HG03103 (cell line): ENCODE data around the gene CYP46A1.

ENCODE experiments used
- ATAC-seq: cut with Tn5 transposase; IDR thresholded peaks from one replicate; pipeline ENCODE4 v1.9.1; 2021; ENCODE audit warnings: low read depth; ENCODE audit not compliant: unreplicated experiment

CYP46A1 gene

DNA sequence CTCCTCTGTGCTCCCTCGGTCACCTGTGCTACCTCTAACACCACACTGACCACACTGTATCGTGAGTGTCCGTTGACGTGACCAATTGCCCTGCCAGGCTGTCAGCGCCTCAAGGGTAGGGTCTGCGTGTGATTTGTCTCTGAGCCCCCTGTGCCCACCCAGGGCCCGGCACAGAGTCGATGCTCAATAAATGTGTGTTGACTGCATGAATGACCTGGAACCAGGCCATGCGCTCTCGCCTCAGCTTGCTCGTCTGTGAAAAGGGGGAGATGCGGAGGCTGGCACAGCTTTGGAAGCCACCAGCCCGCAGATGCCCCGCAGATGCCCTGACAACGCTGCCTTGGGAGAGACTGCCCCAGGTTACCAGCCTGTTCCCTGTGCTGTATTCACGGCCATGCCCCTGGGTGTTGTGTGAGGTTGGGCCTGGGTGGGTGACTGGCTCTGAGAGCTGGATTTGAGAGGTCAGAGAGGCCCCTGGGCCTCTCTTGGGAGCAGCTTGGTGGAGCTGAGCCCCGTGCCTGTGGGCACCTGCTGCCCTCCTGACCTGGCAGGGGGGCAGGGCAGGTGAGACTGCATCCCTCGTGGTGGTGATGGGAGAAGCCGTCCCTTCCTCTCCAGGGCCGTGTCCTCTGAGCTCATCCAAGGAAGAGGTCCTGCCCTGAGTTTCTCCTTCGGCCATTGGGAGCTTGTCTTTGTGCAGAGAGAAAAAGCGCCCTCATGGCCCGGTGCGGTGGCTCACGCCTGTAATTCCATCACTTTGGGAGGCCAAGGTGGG is 43.2 kb downstream of the CYP46A1 start:
- no peak for ATAC-seq

- no peak for ATAC-seq
These were observed 44.3 kb downstream of the CYP46A1 start for GRCh38 chr14:99728231-99728920.

DNA sequence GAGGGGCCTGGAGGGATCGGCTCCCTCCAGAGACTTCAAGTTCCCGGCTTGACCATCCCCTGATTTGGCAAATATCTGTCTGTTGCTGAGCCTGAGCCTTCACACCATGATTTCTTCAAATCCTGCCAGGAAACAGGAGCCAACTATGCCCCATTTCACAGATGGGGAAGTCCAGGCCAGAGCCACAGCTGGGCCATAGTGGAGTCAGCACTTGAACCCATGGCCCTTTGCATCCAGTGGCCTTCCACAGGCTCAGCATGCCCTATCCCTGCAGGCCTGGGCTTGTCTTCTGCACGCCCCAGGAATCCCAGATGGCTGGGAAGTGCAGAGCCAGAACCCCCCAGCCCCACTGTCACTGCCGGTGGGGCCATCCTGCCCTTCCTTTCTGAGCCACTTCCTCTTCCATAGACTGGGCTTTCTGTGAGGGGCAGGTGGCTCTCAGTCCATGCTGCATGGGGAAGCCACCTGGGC is 44.9 kb downstream of the CYP46A1 start:
- no peak for ATAC-seq

DNA sequence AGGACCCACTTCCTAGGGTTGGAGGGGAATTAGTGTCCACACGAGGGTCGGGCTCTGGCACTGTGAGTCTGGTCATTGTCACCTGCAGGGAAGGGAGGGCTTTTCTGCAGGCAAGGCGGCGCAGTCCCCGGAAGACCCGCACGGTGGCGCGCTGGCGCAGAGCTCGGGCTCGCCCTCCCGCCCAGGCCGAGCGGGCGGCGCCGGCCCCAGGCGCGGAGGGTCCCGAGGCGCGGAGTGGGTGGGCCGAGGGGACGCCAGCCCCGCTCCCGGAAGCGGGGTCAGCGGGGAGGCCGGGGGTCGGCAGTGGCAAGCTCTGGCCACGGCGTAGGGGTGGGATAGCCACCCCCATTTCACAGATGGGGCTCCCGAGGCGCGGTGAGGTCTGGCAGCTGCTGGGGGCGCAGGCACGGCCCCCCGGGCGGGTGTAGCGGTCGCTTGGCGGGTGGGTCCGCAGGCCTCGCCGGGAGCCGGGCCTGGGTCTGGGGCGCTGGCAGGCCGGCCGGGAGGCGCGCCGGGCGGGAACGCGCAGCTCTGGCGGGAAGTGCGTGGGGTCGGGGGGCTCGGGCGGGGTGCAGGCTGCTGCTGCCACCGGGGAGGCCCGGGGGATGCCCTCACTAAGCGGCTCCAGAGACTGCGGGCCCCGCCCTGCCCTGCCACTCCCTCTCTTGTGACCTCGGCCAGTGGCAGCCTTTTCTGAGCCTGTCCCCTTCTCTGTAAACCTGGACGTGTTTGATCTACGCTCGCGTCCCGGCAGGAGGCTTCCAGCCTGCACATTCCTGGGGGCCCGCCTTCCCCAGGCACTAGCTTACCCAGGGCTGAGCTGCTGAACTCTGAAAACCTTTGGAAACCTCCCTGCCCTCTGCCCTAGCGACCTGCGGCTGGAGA is 46.1 kb downstream of the CYP46A1 start:
- peak; percentile 76 for ATAC-seq

GRCh38 chr14:99730876-99731546 is 46.9 kb downstream of the CYP46A1 start:
- ATAC-seq = no peak

- ATAC-seq = no peak
These were observed 47.7 kb downstream of the CYP46A1 start for GRCh38 chr14:99731547-99732435.

DNA sequence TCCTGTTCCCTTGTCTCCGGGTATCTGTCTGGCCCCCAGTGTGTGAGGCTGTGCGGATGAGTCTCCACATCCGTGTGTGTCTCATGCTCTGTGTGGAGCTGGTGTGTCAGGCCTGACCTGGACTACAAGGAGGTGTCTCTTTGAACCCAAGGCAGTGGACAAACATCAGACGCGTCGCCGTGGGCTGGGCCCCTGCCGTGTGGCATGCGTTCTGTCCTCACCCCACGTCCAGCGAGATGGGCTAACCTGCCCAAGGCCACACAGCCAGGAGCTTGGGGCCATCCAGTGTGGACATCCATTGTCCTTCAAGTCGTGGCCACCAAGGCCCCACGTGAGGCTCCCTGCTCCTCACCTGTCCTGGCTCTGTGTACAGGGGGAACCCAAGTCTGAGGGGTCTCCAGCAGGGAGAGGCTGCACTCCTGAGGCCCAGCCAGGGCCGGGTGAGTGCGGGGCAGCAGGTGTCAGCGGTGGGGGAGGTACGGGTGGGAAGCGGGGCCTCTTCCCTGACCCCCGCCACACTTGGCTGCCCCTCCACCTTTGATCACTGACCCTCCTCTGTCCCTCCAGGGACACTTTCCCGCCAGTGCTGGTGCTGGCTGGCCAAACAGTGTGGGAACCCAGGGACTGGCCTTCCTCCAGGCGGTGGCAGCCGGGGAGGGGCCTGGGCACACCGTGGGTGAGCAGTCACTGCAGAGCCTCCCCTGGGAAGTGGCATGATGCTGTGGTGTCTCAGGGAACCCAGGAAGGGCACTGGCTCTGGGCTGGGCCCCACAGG is 48.5 kb downstream of the CYP46A1 start:
- no peak for ATAC-seq

- ATAC-seq = no peak
These were observed 49.1 kb downstream of the CYP46A1 start for GRCh38 chr14:99733211-99733539.

DNA sequence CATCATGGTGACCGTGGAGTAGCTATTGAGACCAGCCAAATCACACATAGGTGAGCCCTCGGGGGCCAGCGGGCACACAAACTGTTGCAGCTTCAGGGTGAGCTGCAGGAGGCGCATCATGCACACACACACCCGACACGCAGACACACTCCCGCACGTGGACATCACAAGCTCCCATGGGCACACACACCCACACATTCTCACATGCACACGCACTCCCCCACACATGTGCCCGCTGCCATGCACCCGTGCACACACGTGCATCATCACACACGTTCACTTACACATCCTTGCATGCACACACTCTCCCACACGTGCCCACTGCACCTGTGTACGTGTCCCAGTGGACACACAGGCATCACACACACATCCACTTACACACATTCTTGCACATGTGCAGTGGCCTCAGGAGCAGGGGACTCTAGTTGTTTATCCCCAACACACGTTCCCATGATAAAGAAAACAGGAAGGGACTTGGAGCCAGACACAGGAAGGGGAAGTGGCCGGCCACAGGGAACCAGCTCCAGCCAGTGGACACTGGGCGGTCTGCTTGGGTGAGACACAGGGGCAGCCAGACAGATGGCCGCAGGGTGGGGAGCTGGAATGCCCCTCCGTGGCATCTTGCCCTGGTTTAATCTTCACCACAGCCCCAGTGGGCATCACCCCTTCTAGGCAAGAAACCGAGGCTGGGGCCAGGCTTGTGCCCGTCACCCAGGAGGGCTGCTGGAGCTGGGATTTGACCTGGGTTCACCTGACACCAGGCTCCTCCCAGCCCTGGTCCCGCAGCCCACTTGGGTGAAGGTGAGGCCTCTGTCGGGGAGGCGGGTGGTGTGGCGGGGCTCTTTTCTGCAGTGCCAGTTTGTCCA is 49.7 kb downstream of the CYP46A1 start:
- no peak for ATAC-seq

- ATAC-seq = no peak
These were observed 50.4 kb downstream of the CYP46A1 start for GRCh38 chr14:99734406-99735051.

GRCh38 chr14:99735189-99736135 is 51.4 kb downstream of the CYP46A1 start:
- no peak for ATAC-seq

GRCh38 chr14:99736603-99737371 is 52.7 kb downstream of the CYP46A1 start:
- ATAC-seq = no peak

DNA sequence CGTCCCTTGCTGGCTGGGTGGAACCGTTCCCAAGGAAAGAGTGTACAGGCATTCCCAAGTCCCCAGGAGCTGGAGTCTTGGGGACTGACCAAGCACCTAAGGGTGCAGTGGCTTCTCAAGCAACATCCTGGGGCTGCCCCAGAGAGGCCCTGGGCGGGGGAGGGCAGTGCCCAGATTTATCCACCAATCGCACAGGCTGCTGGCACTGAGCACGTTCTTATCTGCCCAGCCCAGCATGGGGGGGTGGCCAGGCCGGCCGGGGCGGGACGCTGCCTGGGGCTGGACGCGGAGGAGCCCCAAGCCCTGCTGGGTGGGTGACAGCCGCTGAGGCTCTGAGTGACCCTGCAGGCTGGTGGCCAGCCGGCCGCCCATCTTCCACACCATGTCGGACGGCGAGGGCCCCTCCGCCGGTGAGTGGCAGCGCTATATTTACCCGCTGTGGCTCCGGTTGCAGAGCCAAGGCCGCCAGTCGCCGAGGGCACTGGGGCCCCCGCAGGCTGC is 53.4 kb downstream of the CYP46A1 start:
- ATAC-seq = no peak

DNA sequence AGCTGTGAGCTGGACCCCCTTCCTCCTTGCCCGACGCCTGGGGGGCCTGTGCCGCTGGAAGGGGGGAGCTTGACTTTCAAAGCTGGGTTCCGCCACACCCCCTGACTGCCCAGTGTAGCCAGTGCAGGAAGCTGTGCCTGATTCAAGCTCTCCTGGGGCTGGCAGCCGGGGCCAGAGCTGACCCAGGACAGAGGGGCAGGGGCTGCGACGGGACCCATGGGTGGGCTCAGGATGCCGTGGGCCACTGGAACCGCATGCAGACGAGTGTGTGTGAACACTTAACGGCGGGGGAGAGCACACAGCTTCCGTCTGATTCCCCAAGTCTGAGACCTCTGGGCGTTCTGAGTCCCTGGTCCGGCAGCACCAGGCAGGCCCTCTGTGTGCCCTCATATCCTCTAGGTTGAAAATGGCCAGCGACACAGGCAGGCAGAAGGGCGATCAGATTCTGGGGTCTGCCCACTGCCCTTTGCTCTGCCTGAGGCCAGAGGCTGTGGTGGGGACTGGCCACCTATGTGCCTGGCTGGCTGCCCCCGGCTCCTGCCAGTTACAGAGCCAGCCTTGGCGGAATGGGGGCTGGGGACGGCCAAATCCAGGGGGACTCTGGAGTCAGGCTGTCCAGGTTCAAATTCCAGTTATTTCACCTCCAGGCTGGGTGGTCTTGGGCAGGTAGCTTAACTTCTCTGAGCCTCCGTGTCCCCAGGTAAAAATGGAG is 54.0 kb downstream of the CYP46A1 start:
- no peak for ATAC-seq

DNA sequence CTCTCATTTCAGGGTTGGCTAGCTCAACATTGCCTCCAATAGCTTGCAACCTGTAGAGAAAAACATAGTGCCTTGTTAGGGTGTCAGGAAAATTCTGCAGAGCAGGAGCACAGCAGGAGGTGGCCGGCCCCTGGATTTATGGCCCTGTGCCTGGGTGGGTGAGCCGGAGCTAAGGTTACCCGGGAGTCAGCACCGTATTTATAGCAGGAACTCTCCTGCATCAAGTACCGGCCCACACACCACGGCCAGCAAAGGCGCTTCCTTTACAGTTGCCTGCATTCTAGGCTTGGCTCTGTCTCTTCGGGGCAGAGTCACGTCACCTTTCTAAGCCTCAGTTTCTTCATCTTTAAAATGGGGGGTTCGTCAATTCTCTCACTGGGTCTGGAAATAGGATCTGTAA is 56.3 kb downstream of the CYP46A1 start:
- ATAC-seq = no peak
